ENCODE measurements around the gene LRIG1. TPM values are rescaled to one million over a fixed set of nuclear protein-coding genes. Genes with fewer than 3 reads are reported as not detected.

LRIG1 gene
- total and polyA plus RNA-seq, 7 experiments from 2014 or later, result 14.5 to 46.3 (median 34.4) TPM

GRCh38 chr3:66490984-66491383 is 9.8 kb downstream of the LRIG1 start:
- peaks cover 64 to 67% of the 10 kb centered on the region in 2 donors for H3K4me1 ChIP-seq (ENCODE audit: control insufficient read depth in 2 of 2, insufficient read depth in 2 of 2, low read length in 2 of 2)

GRCh38 chr3:66490214-66490613 is 10.6 kb downstream of the LRIG1 start:
- POLR2A ChIA-PET, result interaction anchor here (0.7 to 5.6 kb wide), 4 partner anchors 8 to 49 kb away, joined by 4 to 28 read pairs (median 6); no protein-coding TSS in a partner anchor
- Mint-ChIP-seq H3K27me3 (peaks cover 0 to 7% (median 0%) of the 10 kb centered on the region in 5 donors), H3K36me3 (peaks cover 0 to 30% (median 1%) of the 10 kb centered on the region in 5 donors), H3K27ac (peak overlapping the region; percentile 65 to 96 (median 83)), H3K4me1 (peaks cover 47 to 89% (median 86%) of the 10 kb centered on the region in 7 donors), H3K9me3 (no peaks in the 10 kb centered on the region), H3K4me3 (peak overlapping the region; percentile 61 to 81 (median 70))
- CTCF ChIA-PET, result interaction anchor here (1.4 kb wide), 1 partner anchor 48 kb away, joined by 3 read pairs; no protein-coding TSS in a partner anchor
- intact Hi-C loops (cut with micrococcal nuclease), result loop anchor here (1.0 to 10.0 kb wide), 3 partner anchors 9 to 1165 kb away; partner anchors contain the start of gene SUCLG2 (in 2 of the 2)
- Histone ChIP-seq H3K9me3 (ENCODE audit: control insufficient read depth in 2 of 3, low read length in 3 of 3) (no peaks in the 10 kb centered on the region), H3K27ac (ENCODE audit: low read depth, low read length) (peak overlapping the region; percentile 38), H3K4me1 (ENCODE audit: control insufficient read depth in 2 of 2, insufficient read depth in 2 of 2, low read length in 2 of 2) (peaks cover 57 to 59% of the 10 kb centered on the region in 2 donors), H3K4me3 (ENCODE audit: low read length) (peak overlapping the region; percentile 23), H3K27me3 (ENCODE audit: control insufficient read depth in 2 of 2, insufficient read depth in 2 of 2, low read length in 2 of 2) (no peaks in the 10 kb centered on the region), H3K36me3 (ENCODE audit: control insufficient read depth in 2 of 3, insufficient read depth in 3 of 3, low read length in 3 of 3) (no peaks in the 10 kb centered on the region)
- DNase-seq, result no peak
- peak; percentile 40 for ATAC-seq

More at GRCh38 chr3:66490984-66491383, 9.8 kb downstream of the LRIG1 start:
- H3K4me3 ChIP-seq (ENCODE audit: low read length), result no peak overlapping the region
- DNase-seq, result no peak
- POLR2A ChIA-PET, result interaction anchor here (0.7 to 5.6 kb wide), 6 partner anchors 8 to 97 kb away, joined by 3 to 28 read pairs (median 6); partner anchors contain the start of gene LRIG1
- H3K27me3 ChIP-seq (ENCODE audit: control insufficient read depth in 2 of 2, insufficient read depth in 2 of 2, low read length in 2 of 2), result no peaks in the 10 kb centered on the region
- Mint-ChIP-seq H3K27ac (peak overlapping the region in 5 of 9 donors; percentile 62 to 96 (median 86)), H3K4me3 (peak overlapping the region in 4 of 10 donors; percentile 42 to 68 (median 52)), H3K9me3 (no peaks in the 10 kb centered on the region), H3K36me3 (peaks cover 0 to 22% (median 0%) of the 10 kb centered on the region in 5 donors), H3K4me1 (peaks cover 50 to 89% (median 86%) of the 10 kb centered on the region in 7 donors), H3K27me3 (peaks cover 0 to 14% (median 0%) of the 10 kb centered on the region in 5 donors)
- intact Hi-C loops (cut with micrococcal nuclease), result loop anchor here (1.0 to 10.0 kb wide), 3 partner anchors 9 to 1164 kb away; partner anchors contain the start of gene SUCLG2 (in 2 of the 2)
- CTCF ChIA-PET, result interaction anchor here (0.8 to 1.4 kb wide), 2 partner anchors 35 to 48 kb away, joined by 3 to 4 read pairs; no protein-coding TSS in a partner anchor
- peak overlapping the region; percentile 38 for H3K27ac ChIP-seq (ENCODE audit: low read depth, low read length)
- H3K36me3 ChIP-seq (ENCODE audit: control insufficient read depth in 2 of 3, insufficient read depth in 3 of 3, low read length in 3 of 3), result no peaks in the 10 kb centered on the region
- H3K9me3 ChIP-seq (ENCODE audit: control insufficient read depth in 2 of 3, low read length in 3 of 3), result no peaks in the 10 kb centered on the region
- ATAC-seq, result no peak

- H3K27me3 Mint-ChIP-seq, result peaks cover 0 to 5% (median 0%) of the 10 kb centered on the region in 5 donors
- H3K4me3 ChIP-seq (ENCODE audit: low read length), result no peak overlapping the region
- H3K4me1 Mint-ChIP-seq, result peaks cover 42 to 85% (median 82%) of the 10 kb centered on the region in 7 donors
- DNase-seq, result no peak
- H3K4me3 Mint-ChIP-seq, result peak overlapping the region; percentile 23 to 81 (median 62)
- H3K27ac Mint-ChIP-seq, result peak overlapping the region; percentile 68 to 96 (median 83)
- H3K27me3 ChIP-seq (ENCODE audit: control insufficient read depth in 2 of 2, insufficient read depth in 2 of 2, low read length in 2 of 2), result no peaks in the 10 kb centered on the region
- CTCF ChIA-PET, result no interaction called here
- H3K36me3 ChIP-seq (ENCODE audit: control insufficient read depth in 2 of 3, insufficient read depth in 3 of 3, low read length in 3 of 3), result no peaks in the 10 kb centered on the region
- H3K9me3 Mint-ChIP-seq, result no peaks in the 10 kb centered on the region
- intact Hi-C loops (cut with micrococcal nuclease), result loop anchor here in 1 of 2 donors (1.0 to 5.0 kb wide), 2 partner anchors 8 to 1568 kb away; no protein-coding TSS in a partner anchor
- ATAC-seq, result no peak
- POLR2A ChIA-PET, result interaction anchor here (1.8 to 5.6 kb wide), 3 partner anchors 7 to 16 kb away, joined by 4 to 28 read pairs (median 5); no protein-coding TSS in a partner anchor
- peaks cover 0 to 32% (median 3%) of the 10 kb centered on the region in 5 donors for H3K36me3 Mint-ChIP-seq
- H3K9me3 ChIP-seq (ENCODE audit: control insufficient read depth in 2 of 3, low read length in 3 of 3), result no peaks in the 10 kb centered on the region
- peak overlapping the region; percentile 38 for H3K27ac ChIP-seq (ENCODE audit: low read depth, low read length)
- H3K4me1 ChIP-seq (ENCODE audit: control insufficient read depth in 2 of 2, insufficient read depth in 2 of 2, low read length in 2 of 2), result peaks cover 50 to 53% of the 10 kb centered on the region in 2 donors
Observed at GRCh38 chr3:66489581-66489980, 11.2 kb downstream of the LRIG1 start.

GRCh38 chr3:66489115-66489514 is 11.7 kb downstream of the LRIG1 start:
- no peaks in the 10 kb centered on the region for H3K9me3 Mint-ChIP-seq
- peaks cover 48 to 52% of the 10 kb centered on the region in 2 donors for H3K4me1 ChIP-seq (ENCODE audit: control insufficient read depth in 2 of 2, insufficient read depth in 2 of 2, low read length in 2 of 2)
- ChIA-PET POLR2A (interaction anchor here (0.7 to 1.8 kb wide), 3 partner anchors 10 to 30 kb away, joined by 3 to 5 read pairs (median 4); no protein-coding TSS in a partner anchor), CTCF (no interaction called here)
- no peaks in the 10 kb centered on the region for H3K36me3 ChIP-seq (ENCODE audit: control insufficient read depth in 2 of 3, insufficient read depth in 3 of 3, low read length in 3 of 3)
- peaks cover 0 to 35% (median 3%) of the 10 kb centered on the region in 5 donors for H3K36me3 Mint-ChIP-seq
- H3K4me3 Mint-ChIP-seq, result peak overlapping the region in 8 of 10 donors; percentile 13 to 81 (median 62)
- ATAC-seq (no peak), DNase-seq (no peak)
- peak overlapping the region; percentile 68 to 96 (median 83) for H3K27ac Mint-ChIP-seq
- no peaks in the 10 kb centered on the region for H3K9me3 ChIP-seq (ENCODE audit: control insufficient read depth in 2 of 3, low read length in 3 of 3)
- H3K4me3 ChIP-seq (ENCODE audit: low read length), result no peak overlapping the region
- peaks cover 42 to 85% (median 78%) of the 10 kb centered on the region in 7 donors for H3K4me1 Mint-ChIP-seq
- no peaks in the 10 kb centered on the region for H3K27me3 ChIP-seq (ENCODE audit: control insufficient read depth in 2 of 2, insufficient read depth in 2 of 2, low read length in 2 of 2)
- H3K27me3 Mint-ChIP-seq, result peaks cover 0 to 5% (median 0%) of the 10 kb centered on the region in 5 donors
- intact Hi-C loops (cut with micrococcal nuclease), result loop anchor here in 1 of 2 donors (1.0 to 5.0 kb wide), 2 partner anchors 8 to 1568 kb away; no protein-coding TSS in a partner anchor
- H3K27ac ChIP-seq (ENCODE audit: low read depth, low read length), result peak overlapping the region; percentile 38

GRCh38 chr3:66488492-66488891 is 12.3 kb downstream of the LRIG1 start:
- CTCF ChIA-PET, result no interaction called here
- DNase-seq (no peak), ATAC-seq (peak; percentile 44)
- no peaks in the 10 kb centered on the region for H3K9me3 ChIP-seq (ENCODE audit: control insufficient read depth in 2 of 3, low read length in 3 of 3)
- no peak overlapping the region for H3K4me3 ChIP-seq (ENCODE audit: low read length)
- Mint-ChIP-seq H3K27me3 (peaks cover 0 to 3% (median 0%) of the 10 kb centered on the region in 5 donors), H3K9me3 (no peaks in the 10 kb centered on the region), H3K4me1 (peaks cover 42 to 85% (median 78%) of the 10 kb centered on the region in 7 donors), H3K36me3 (peaks cover 0 to 31% (median 3%) of the 10 kb centered on the region in 5 donors), H3K27ac (peak overlapping the region; percentile 68 to 96 (median 82)), H3K4me3 (peak overlapping the region in 8 of 10 donors; percentile 15 to 81 (median 64))
- H3K27ac ChIP-seq (ENCODE audit: low read depth, low read length), result peak overlapping the region; percentile 38
- peaks cover 50 to 55% of the 10 kb centered on the region in 2 donors for H3K4me1 ChIP-seq (ENCODE audit: control insufficient read depth in 2 of 2, insufficient read depth in 2 of 2, low read length in 2 of 2)
- H3K27me3 ChIP-seq (ENCODE audit: control insufficient read depth in 2 of 2, insufficient read depth in 2 of 2, low read length in 2 of 2), result no peaks in the 10 kb centered on the region
- H3K36me3 ChIP-seq (ENCODE audit: control insufficient read depth in 2 of 3, insufficient read depth in 3 of 3, low read length in 3 of 3), result no peaks in the 10 kb centered on the region
- intact Hi-C loops (cut with micrococcal nuclease), result loop anchor here in 1 of 2 donors (5.0 kb wide), 1 partner anchor 1569 kb away; no protein-coding TSS in a partner anchor
- POLR2A ChIA-PET, result interaction anchor here (0.7 kb wide), 1 partner anchor 29 kb away, joined by 3 read pairs; no protein-coding TSS in a partner anchor

GRCh38 chr3:66487465-66487864 is 13.4 kb downstream of the LRIG1 start:
- H3K36me3 ChIP-seq (ENCODE audit: control insufficient read depth in 2 of 3, insufficient read depth in 3 of 3, low read length in 3 of 3), result no peaks in the 10 kb centered on the region
- no peak for ATAC-seq
- ChIA-PET POLR2A (no interaction called here), CTCF (no interaction called here)
- H3K27me3 ChIP-seq (ENCODE audit: control insufficient read depth in 2 of 2, insufficient read depth in 2 of 2, low read length in 2 of 2), result no peaks in the 10 kb centered on the region
- Mint-ChIP-seq H3K27ac (peak overlapping the region in 4 of 9 donors; percentile 32 to 78 (median 58)), H3K36me3 (peaks cover 0 to 29% (median 3%) of the 10 kb centered on the region in 5 donors), H3K9me3 (no peaks in the 10 kb centered on the region), H3K4me3 (peak overlapping the region in 1 of 10 donors; percentile 6), H3K4me1 (peaks cover 43 to 83% (median 75%) of the 10 kb centered on the region in 7 donors), H3K27me3 (no peaks in the 10 kb centered on the region)
- no peak for DNase-seq
- no peak overlapping the region for H3K27ac ChIP-seq (ENCODE audit: low read depth, low read length)
- intact Hi-C loops (cut with micrococcal nuclease), result loop anchor here in 1 of 2 donors (5.0 kb wide), 1 partner anchor 1570 kb away; no protein-coding TSS in a partner anchor
- H3K4me3 ChIP-seq (ENCODE audit: low read length), result no peak overlapping the region
- H3K4me1 ChIP-seq (ENCODE audit: control insufficient read depth in 2 of 2, insufficient read depth in 2 of 2, low read length in 2 of 2), result peaks cover 50 to 56% of the 10 kb centered on the region in 2 donors
- no peaks in the 10 kb centered on the region for H3K9me3 ChIP-seq (ENCODE audit: control insufficient read depth in 2 of 3, low read length in 3 of 3)
